ENCODE measurements around the gene CACFD1. TPM values are rescaled to one million over a fixed set of nuclear protein-coding genes. Genes with fewer than 3 reads are reported as not detected.

CACFD1 gene
- polyA plus RNA-seq, 12 donors: 10.4 to 22.4 (median 13.1) TPM; not detected in 1

GRCh38 chr9:133463234-133463863, 3.6 kb downstream of the CACFD1 start:
- DNase-seq: no peak

GRCh38 chr9:133463864-133464615, 4.3 kb downstream of the CACFD1 start:
- DNase-seq: no peak

- no peak for DNase-seq
Measured at GRCh38 chr9:133464638-133465037, 4.9 kb downstream of the CACFD1 start.

GRCh38 chr9:133465984-133466383, 6.2 kb downstream of the CACFD1 start:
- DNase-seq: no peak

- no peak for DNase-seq
Measured at GRCh38 chr9:133467101-133467500, 7.3 kb downstream of the CACFD1 start.

DNA sequence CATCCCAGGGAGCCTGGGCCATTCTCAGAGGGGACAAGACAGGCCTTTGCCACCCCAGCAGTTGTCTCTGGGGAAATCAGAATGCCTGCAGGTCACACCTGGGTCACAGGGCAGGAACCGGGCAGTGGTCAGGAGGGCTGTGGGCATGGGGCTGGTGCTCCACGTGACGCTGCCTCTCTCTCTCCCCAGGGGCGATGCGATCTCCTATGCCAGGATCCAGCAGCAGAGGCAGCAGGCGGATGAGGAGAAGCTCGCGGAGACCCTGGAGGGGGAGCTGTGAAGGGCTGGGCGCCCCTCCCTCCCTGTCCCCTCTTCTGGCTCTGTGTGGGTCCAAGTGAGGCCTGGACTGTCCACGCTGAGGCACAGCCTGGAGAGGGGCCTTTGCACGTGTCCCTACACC, 8.6 kb downstream of the CACFD1 start:
- DNase-seq: no peak

GRCh38 chr9:133468777-133469421, 9.1 kb downstream of the CACFD1 start:
- DNase-seq: no peak

DNA sequence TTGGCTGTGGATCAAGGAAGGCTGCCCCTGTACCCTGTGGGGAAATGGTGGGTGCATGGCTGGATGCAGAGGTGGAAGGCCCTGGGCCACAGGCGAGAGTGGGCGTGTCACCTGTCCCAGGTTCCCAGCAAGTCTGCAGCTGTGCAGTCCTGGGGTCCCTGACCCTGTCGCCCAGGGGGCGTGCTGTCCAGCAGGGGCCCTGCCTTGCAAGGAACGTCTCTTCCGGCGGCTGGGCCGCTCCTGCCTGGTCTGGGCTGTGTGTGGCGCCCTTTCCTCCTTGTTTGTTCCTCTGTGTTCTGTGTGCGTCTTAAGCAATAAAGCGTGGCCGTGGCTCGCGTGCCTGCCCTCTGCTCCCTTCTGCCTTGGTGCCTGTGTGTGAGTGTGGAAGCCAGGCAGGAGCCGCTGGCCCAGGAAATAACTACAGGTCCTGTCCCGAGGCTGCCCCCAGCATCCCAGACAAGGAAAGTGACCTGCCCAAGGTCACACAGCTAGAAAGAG, 10.7 kb downstream of the CACFD1 start:
- DNase-seq: no peak

DNA sequence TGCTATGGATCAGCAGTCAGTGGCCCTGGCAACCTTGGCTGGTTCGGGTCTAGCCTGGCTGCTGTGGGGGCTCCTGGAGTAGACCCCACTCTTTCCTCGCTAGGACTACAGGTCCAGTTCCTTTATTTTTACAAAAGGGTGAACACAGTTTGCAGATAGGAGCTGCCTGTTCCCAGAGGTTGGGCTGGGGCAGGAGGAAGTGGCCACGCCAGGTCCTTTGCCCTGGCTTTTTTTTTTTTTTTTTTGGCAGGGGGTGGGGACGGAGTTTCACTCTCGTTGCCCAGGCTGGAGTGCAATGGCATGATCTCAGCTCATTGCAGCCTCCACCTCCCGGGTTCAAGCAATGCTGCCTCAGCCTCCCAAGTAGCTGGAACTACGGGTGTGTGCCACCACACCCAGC, 11.2 kb downstream of the CACFD1 start:
- DNase-seq: no peak

- no peak for DNase-seq
Measured at GRCh38 chr9:133471551-133472276, 11.9 kb downstream of the CACFD1 start.

DNA sequence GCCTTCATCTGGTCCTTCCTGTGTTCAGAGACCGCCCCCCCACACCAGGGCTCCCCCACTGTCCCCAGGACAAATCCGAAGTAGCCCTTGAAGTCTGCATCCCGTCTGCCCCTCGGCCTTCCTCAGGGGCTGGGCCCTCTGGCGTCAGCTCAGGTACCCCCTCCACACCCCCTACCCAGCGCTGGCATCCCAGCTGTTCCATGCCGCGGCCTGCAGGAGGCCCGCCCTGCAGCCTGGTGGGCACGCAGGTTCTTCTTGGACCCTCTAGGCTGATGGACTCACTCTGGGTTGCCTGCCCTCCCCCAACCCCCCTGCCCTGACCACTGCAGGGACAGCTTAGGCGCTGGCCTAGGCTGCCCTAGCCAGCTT, 12.5 kb downstream of the CACFD1 start:
- DNase-seq: no peak

- DNase-seq: no peak
Measured at GRCh38 chr9:133472753-133473378, 13.1 kb downstream of the CACFD1 start.

GRCh38 chr9:133473743-133474142, 14.0 kb downstream of the CACFD1 start:
- DNase-seq: no peak

GRCh38 chr9:133474215-133474614, 14.4 kb downstream of the CACFD1 start:
- no peak for DNase-seq

GRCh38 chr9:133474853-133475252, 15.1 kb downstream of the CACFD1 start:
- no peak for DNase-seq

GRCh38 chr9:133475292-133476012, 15.7 kb downstream of the CACFD1 start:
- no peak for DNase-seq

DNA sequence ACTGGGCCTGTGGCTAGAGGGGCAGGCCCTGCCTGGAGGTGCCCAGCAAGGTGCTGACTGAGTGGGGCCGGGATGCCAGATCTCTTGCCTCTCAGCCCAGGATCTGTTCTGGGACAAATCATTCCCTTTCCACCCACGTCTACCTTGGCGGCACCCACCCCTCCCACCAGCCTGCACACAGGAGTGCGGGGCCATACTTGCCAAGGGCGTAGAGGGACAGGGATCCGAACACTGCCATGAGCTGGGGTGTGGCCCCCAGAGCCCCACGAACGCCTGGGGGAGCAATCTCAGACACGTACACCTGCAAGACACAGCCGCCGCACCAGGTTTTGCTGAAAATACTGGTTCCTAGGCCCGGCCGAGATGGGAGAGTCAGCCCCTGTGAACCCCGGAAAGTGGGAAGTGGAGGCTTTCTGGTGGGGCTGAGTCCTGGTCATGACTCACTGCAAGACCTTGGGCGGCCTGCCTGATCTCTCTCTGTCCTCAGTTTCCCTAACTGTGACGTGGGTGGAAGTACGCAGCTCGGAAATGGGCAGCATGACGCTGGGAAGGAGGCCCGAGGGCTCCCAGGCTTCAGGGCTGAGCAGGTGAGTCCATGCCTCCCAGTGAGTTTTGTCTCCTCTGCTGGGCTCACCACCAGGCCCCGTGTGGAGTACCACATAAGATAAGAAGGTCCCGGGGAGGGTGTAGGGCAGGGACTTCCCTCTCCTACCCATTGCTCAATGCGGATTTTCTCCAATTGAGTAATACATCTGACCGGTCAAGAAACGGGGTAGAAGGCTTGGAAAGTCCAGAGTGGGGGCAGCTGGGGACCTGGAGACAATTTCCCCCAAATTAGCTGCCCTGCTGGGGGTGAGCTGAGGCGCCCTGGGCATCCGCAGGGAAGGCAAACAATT, 16.5 kb downstream of the CACFD1 start:
- DNase-seq: no peak

GRCh38 chr9:133476941-133477340, 17.2 kb downstream of the CACFD1 start:
- no peak for DNase-seq

- DNase-seq: no peak
Measured at GRCh38 chr9:133477461-133477860, 17.7 kb downstream of the CACFD1 start.

All from muscle of arm (tissue), 12 donors.